ENCODE data around the gene BBLN. TPM values are rescaled to one million over a fixed set of nuclear protein-coding genes. Genes with fewer than 3 reads are reported as not detected.

The BBLN gene
- total RNA-seq, 2 experiments from 2014 or later: 77.6 to 90.9 TPM

DNA sequence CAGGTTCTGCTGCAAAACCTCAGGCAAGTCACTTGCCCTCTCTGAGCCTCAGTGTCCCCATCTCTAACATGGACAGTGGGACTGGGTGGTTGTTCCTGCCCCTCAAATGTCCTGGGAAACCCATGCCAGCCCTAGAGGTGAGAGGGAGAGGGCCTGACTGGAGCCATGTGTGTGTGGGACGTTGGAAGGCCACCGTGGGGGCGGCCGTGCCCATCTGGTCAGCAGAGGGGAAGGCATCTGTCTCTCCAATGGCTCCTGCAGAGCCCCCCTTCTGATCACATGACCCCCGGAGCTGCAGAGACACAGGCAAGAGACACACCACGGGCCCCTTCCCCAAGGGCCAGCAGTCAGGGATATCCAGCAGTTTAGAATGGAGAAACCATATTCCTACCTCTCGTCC, 44.8 kb downstream of the BBLN start:
- peaks cover 10% of the 10 kb centered on the region for H3K4me1 Mint-ChIP-seq
- no peak for DNase-seq
- no peak overlapping the region for H3K4me3 Mint-ChIP-seq
- POLR2A ChIA-PET: no interaction called here
- H3K27me3 Mint-ChIP-seq: peaks cover 24% of the 10 kb centered on the region
- H3K9me3 Mint-ChIP-seq: no peaks in the 10 kb centered on the region
- no peak overlapping the region for H3K27ac Mint-ChIP-seq
- no peaks in the 10 kb centered on the region for H3K36me3 Mint-ChIP-seq
- ATAC-seq (ENCODE audit: low read depth): no peak

DNA sequence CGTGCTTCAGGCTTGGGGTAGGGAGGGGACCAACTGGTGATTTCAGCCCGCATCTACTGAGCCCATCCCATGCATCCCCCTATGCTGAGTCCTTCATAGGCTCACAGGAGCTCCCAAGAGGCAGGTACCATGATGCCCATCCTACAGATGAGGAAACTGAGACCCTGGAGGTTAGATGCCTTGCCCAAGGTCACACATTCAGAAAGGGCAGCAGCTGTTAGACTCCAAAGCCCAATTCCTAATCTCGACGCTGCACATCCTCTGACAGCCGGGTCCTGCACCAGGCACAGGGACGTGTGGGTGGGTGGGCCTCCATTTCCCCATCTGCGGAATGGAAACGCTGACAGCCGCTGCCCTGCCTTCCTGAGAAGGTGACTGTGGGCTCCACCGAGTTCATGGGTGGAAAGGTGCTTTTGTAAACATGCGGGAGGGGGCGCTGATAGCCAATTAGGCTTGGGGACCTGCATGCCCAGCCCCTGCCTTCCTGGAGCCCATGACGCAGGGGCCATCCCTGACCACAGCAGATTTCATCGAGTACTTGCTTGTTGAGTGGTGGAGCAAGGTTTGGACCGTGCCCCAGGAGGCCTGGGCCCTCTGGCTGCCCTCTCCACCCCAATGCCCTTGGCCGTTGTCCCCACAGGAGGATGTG, 45.4 kb downstream of the BBLN start:
- H3K27ac Mint-ChIP-seq: no peak overlapping the region
- no peaks in the 10 kb centered on the region for H3K9me3 Mint-ChIP-seq
- no peak overlapping the region for H3K4me3 Mint-ChIP-seq
- POLR2A ChIA-PET: no interaction called here
- H3K27me3 Mint-ChIP-seq: peaks cover 24% of the 10 kb centered on the region
- H3K36me3 Mint-ChIP-seq: no peaks in the 10 kb centered on the region
- ATAC-seq (ENCODE audit: low read depth): no peak
- H3K4me1 Mint-ChIP-seq: peaks cover 10% of the 10 kb centered on the region
- no peak for DNase-seq

DNA sequence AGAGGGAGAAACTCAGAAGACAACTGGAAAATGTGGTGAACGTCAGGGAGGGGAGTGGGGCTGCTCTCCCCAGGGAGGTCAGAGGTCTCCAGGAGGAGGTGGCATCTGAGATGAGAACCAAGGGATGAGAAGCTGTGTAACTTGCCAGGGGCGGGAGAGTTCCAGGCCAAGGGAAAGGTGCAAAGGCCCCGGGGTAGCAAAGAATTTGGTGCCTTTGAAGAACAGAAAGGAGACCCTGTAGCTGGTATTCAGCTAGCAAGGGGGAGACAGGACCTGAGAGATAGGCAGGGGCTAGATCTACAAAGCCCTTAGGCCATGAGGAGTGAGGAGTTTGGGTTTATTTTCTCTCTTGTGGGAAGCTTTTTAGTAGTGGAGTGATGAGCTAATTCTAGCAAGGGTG, 46.4 kb downstream of the BBLN start:
- H3K27ac Mint-ChIP-seq: no peak overlapping the region
- POLR2A ChIA-PET: interaction anchor here (0.5 to 0.6 kb wide), 2 partner anchors 32 to 1420 kb away, joined by 3 read pairs; partner anchors contain the start of gene NTMT1
- peaks cover 24% of the 10 kb centered on the region for H3K27me3 Mint-ChIP-seq
- H3K9me3 Mint-ChIP-seq: no peaks in the 10 kb centered on the region
- H3K4me3 Mint-ChIP-seq: no peak overlapping the region
- DNase-seq: no peak
- no peaks in the 10 kb centered on the region for H3K36me3 Mint-ChIP-seq
- ATAC-seq (ENCODE audit: low read depth): no peak
- peaks cover 10% of the 10 kb centered on the region for H3K4me1 Mint-ChIP-seq

- H3K27me3 Mint-ChIP-seq: peaks cover 29% of the 10 kb centered on the region
- H3K9me3 Mint-ChIP-seq: no peaks in the 10 kb centered on the region
- POLR2A ChIA-PET: interaction anchor here (0.6 kb wide), 1 partner anchor 1419 kb away, joined by 3 read pairs; the partner anchor contains the start of gene NTMT1
- ATAC-seq (ENCODE audit: low read depth) (no peak), DNase-seq (no peak)
- peaks cover 10% of the 10 kb centered on the region for H3K4me1 Mint-ChIP-seq
- no peak overlapping the region for H3K4me3 Mint-ChIP-seq
- no peaks in the 10 kb centered on the region for H3K36me3 Mint-ChIP-seq
- no peak overlapping the region for H3K27ac Mint-ChIP-seq
Measured at GRCh38 chr9:128206916-128207910, 47.1 kb downstream of the BBLN start.

GRCh38 chr9:128208386-128208785, 48.3 kb downstream of the BBLN start:
- peaks cover 35% of the 10 kb centered on the region for H3K27me3 Mint-ChIP-seq
- no peak for ATAC-seq (ENCODE audit: low read depth)

GRCh38 chr9:128208946-128209669, 49.0 kb downstream of the BBLN start:
- Mint-ChIP-seq H3K27ac (no peak overlapping the region), H3K4me1 (peaks cover 3% of the 10 kb centered on the region), H3K27me3 (peaks cover 33% of the 10 kb centered on the region), H3K4me3 (no peak overlapping the region), H3K9me3 (no peaks in the 10 kb centered on the region), H3K36me3 (no peaks in the 10 kb centered on the region)
- DNase-seq (no peak), ATAC-seq (ENCODE audit: low read depth) (no peak)
- POLR2A ChIA-PET: no interaction called here

More at GRCh38 chr9:128208386-128208785, 48.3 kb downstream of the BBLN start:
- H3K27ac Mint-ChIP-seq: no peak overlapping the region
- POLR2A ChIA-PET: no interaction called here
- no peaks in the 10 kb centered on the region for H3K9me3 Mint-ChIP-seq
- DNase-seq: no peak
- peaks cover 3% of the 10 kb centered on the region for H3K4me1 Mint-ChIP-seq
- H3K36me3 Mint-ChIP-seq: no peaks in the 10 kb centered on the region
- no peak overlapping the region for H3K4me3 Mint-ChIP-seq

DNA sequence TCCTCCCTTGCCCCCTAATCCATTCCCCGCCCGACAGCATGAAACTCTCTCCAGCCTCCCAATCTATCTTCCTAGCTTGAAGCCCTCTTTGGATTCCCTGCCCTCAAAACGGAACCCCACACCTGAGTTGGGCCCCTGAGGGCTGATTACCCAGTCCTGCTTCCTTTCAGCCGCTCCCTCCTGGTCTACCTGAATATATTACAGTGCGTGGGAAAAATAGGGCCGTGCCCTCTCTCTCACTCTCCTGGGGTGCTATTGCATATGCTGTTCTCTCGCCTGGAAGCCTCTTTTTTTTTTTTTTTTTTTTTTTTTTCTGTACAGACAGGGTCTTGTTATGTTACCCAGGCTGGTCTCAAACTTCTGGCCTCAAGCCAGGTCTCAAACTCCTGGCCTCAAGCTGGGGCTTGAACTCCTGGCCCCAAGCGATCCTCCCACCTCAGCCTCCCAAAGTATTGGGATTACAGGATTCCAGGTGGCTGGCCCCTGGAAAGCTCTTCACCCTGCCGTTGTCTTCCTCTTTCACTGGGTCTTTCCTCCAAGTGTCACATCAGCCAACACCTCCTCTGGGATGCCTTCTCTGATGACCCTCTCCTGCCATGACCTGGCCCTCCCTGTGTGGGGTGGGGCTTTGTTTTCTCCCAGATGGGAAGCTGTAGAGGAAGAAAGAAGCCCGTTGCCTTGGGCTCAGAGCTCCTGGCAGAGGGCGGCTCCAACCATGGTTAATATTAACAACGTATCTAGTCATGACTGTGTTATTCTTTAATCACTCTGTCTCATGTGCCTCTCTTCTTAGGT, 51.3 kb downstream of the BBLN start:
- Mint-ChIP-seq H3K4me1 (no peaks in the 10 kb centered on the region), H3K36me3 (no peaks in the 10 kb centered on the region), H3K27ac (no peak overlapping the region), H3K9me3 (no peaks in the 10 kb centered on the region), H3K27me3 (peaks cover 16% of the 10 kb centered on the region), H3K4me3 (no peak overlapping the region)
- no peak for DNase-seq
- POLR2A ChIA-PET: no interaction called here
- ATAC-seq (ENCODE audit: low read depth): no peak

DNA sequence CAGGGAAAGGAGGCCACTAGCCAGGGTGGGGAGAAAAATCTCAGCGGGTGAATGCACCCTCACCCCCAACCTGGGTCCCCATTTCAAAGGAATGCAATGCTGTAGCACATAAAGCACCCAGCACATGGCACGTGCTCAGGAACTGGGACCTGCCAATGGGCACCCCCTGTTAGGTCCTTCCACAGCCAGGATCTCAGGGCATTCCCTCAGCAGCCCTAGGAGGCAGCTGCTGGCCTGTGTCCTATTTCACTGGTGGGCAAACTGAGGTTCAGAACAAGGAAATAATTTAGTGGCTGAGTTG, 51.9 kb downstream of the BBLN start:
- Mint-ChIP-seq H3K27ac (no peak overlapping the region), H3K4me3 (no peak overlapping the region), H3K9me3 (no peaks in the 10 kb centered on the region), H3K4me1 (no peaks in the 10 kb centered on the region), H3K36me3 (no peaks in the 10 kb centered on the region), H3K27me3 (peaks cover 17% of the 10 kb centered on the region)
- POLR2A ChIA-PET: no interaction called here
- DNase-seq (no peak), ATAC-seq (ENCODE audit: low read depth) (no peak)

Other genes starting within 250 kb of the BBLN start
- 10 to 100 TPM; 51.1 to 59.5 TPM for gene ST6GALNAC4, start 243.2 kb upstream of the BBLN start, total RNA-seq
- gene PIP5KL1, start 229.5 kb upstream of the BBLN start, total RNA-seq: 1 to 10 TPM; 1.5 to 1.9 TPM
- 10 to 100 TPM; 49.2 to 54.2 TPM for gene DPM2, start 222.4 kb upstream of the BBLN start, total RNA-seq
- gene EEIG1, start 179.3 kb upstream of the BBLN start, total RNA-seq: 100 to 1,000 TPM; 329 to 366 TPM
- 10 to 100 TPM; 11.8 to 13.2 TPM for gene NAIF1, start 92.9 kb upstream of the BBLN start, total RNA-seq
- gene SLC25A25, start 92.0 kb upstream of the BBLN start, total RNA-seq: 10 to 100 TPM; 21.2 to 21.8 TPM
- gene PTGES2, start 32.5 kb upstream of the BBLN start, total RNA-seq: 10 to 100 TPM; 51.8 to 53.2 TPM
- gene LCN2, start 10.8 kb upstream of the BBLN start, total RNA-seq: not detected
- 100 to 1,000 TPM; 149 to 152 TPM for gene CIZ1, start 31.3 kb downstream of the BBLN start, total RNA-seq
- 1 to 10 TPM; 1.2 to 1.4 TPM for gene DNM1, start 43.1 kb downstream of the BBLN start, total RNA-seq
- gene GOLGA2, start 115.7 kb downstream of the BBLN start, total RNA-seq: 10 to 100 TPM; 72.6 to 72.7 TPM
- gene SWI5, start 116.0 kb downstream of the BBLN start, total RNA-seq: 10 to 100 TPM; 12.3 to 14.3 TPM
- 10 to 100 TPM; 18.7 to 21.0 TPM for gene TRUB2, start 162.2 kb downstream of the BBLN start, total RNA-seq
- 10 to 100 TPM; 34.9 to 35.1 TPM for gene COQ4, start 162.6 kb downstream of the BBLN start, total RNA-seq
- gene SLC27A4, start 180.3 kb downstream of the BBLN start, total RNA-seq: 10 to 100 TPM; 13.6 to 13.9 TPM
- gene URM1, start 211.1 kb downstream of the BBLN start, total RNA-seq: 10 to 100 TPM; 60.7 to 63.4 TPM